Activated T-cell treated with anti-CD3 and anti-CD28 coated beads, Interleukin-2, amount 50 U/mL, for 24 hours (primary cell): ENCODE results near the gene CLCN4.

Experiments
- DNase-seq: peaks from one replicate; pipeline ENCODE4 v3.0.0-alpha.2; 2020
- H3K27ac Mint-ChIP-seq: 2 replicates; pipeline ENCODE4 v1.8.0; 2020; ENCODE audit warnings: mild to moderate bottlenecking, mixed read lengths
- H3K27me3 Mint-ChIP-seq: 2 replicates; pipeline ENCODE4 v1.8.0; 2020; ENCODE audit warnings: mixed read lengths
- H3K36me3 Mint-ChIP-seq: 2 replicates; pipeline ENCODE4 v1.8.0; 2020; ENCODE audit warnings: low read depth, mixed read lengths
- H3K4me1 Mint-ChIP-seq: 2 replicates; pipeline ENCODE4 v1.8.0; 2020; ENCODE audit warnings: low read depth, mixed read lengths
- H3K4me3 Mint-ChIP-seq: 2 replicates; pipeline ENCODE4 v1.8.0; 2020; ENCODE audit warnings: mild to moderate bottlenecking, moderate library complexity, mixed read lengths
- H3K9me3 Mint-ChIP-seq: 2 replicates; pipeline ENCODE4 v1.8.0; 2020; ENCODE audit warnings: mixed read lengths

CLCN4 gene

GRCh38 chrX:10166731-10167151, 10.0 kb downstream of the CLCN4 start:
- H3K4me1 Mint-ChIP-seq, result peaks cover 12% of the 10 kb centered on the region
- peaks cover 43% of the 10 kb centered on the region for H3K27me3 Mint-ChIP-seq
- no peaks in the 10 kb centered on the region for H3K9me3 Mint-ChIP-seq
- H3K4me3 Mint-ChIP-seq, result no peak overlapping the region
- no peak for DNase-seq
- no peaks in the 10 kb centered on the region for H3K36me3 Mint-ChIP-seq
- H3K27ac Mint-ChIP-seq, result no peak overlapping the region

GRCh38 chrX:10167573-10167972, 10.8 kb downstream of the CLCN4 start:
- H3K27ac Mint-ChIP-seq, result no peak overlapping the region
- peaks cover 41% of the 10 kb centered on the region for H3K27me3 Mint-ChIP-seq
- no peaks in the 10 kb centered on the region for H3K9me3 Mint-ChIP-seq
- no peak for DNase-seq
- H3K4me1 Mint-ChIP-seq, result peaks cover 12% of the 10 kb centered on the region
- no peak overlapping the region for H3K4me3 Mint-ChIP-seq
- H3K36me3 Mint-ChIP-seq, result no peaks in the 10 kb centered on the region

GRCh38 chrX:10168226-10168625, 11.5 kb downstream of the CLCN4 start:
- peaks cover 41% of the 10 kb centered on the region for H3K27me3 Mint-ChIP-seq
- no peak overlapping the region for H3K27ac Mint-ChIP-seq
- H3K9me3 Mint-ChIP-seq, result no peaks in the 10 kb centered on the region
- no peak overlapping the region for H3K4me3 Mint-ChIP-seq
- no peaks in the 10 kb centered on the region for H3K36me3 Mint-ChIP-seq
- DNase-seq, result no peak
- H3K4me1 Mint-ChIP-seq, result peaks cover 12% of the 10 kb centered on the region

- Mint-ChIP-seq H3K4me1 (peaks cover 12% of the 10 kb centered on the region), H3K27ac (no peak overlapping the region), H3K4me3 (no peak overlapping the region), H3K9me3 (no peaks in the 10 kb centered on the region), H3K36me3 (no peaks in the 10 kb centered on the region), H3K27me3 (peaks cover 43% of the 10 kb centered on the region)
- DNase-seq, result no peak
Measured at GRCh38 chrX:10169175-10169574, 12.4 kb downstream of the CLCN4 start.

- peaks cover 12% of the 10 kb centered on the region for H3K4me1 Mint-ChIP-seq
- DNase-seq, result no peak
- H3K27me3 Mint-ChIP-seq, result peaks cover 44% of the 10 kb centered on the region
- no peak overlapping the region for H3K27ac Mint-ChIP-seq
- no peaks in the 10 kb centered on the region for H3K36me3 Mint-ChIP-seq
- H3K9me3 Mint-ChIP-seq, result no peaks in the 10 kb centered on the region
- H3K4me3 Mint-ChIP-seq, result no peak overlapping the region
Measured at GRCh38 chrX:10171249-10171648, 14.5 kb downstream of the CLCN4 start.

GRCh38 chrX:10172877-10173276, 16.1 kb downstream of the CLCN4 start:
- no peaks in the 10 kb centered on the region for H3K9me3 Mint-ChIP-seq
- H3K4me3 Mint-ChIP-seq, result no peak overlapping the region
- no peaks in the 10 kb centered on the region for H3K36me3 Mint-ChIP-seq
- H3K4me1 Mint-ChIP-seq, result no peaks in the 10 kb centered on the region
- peaks cover 59% of the 10 kb centered on the region for H3K27me3 Mint-ChIP-seq
- no peak overlapping the region for H3K27ac Mint-ChIP-seq
- no peak for DNase-seq

- DNase-seq, result no peak
- Mint-ChIP-seq H3K4me3 (no peak overlapping the region), H3K27ac (no peak overlapping the region), H3K36me3 (no peaks in the 10 kb centered on the region), H3K27me3 (peaks cover 58% of the 10 kb centered on the region), H3K9me3 (no peaks in the 10 kb centered on the region), H3K4me1 (no peaks in the 10 kb centered on the region)
Measured at GRCh38 chrX:10173331-10173900, 16.6 kb downstream of the CLCN4 start.

GRCh38 chrX:10174051-10174450, 17.3 kb downstream of the CLCN4 start:
- no peaks in the 10 kb centered on the region for H3K9me3 Mint-ChIP-seq
- H3K36me3 Mint-ChIP-seq, result no peaks in the 10 kb centered on the region
- peaks cover 59% of the 10 kb centered on the region for H3K27me3 Mint-ChIP-seq
- no peak for DNase-seq
- H3K4me3 Mint-ChIP-seq, result no peak overlapping the region
- no peak overlapping the region for H3K27ac Mint-ChIP-seq
- no peaks in the 10 kb centered on the region for H3K4me1 Mint-ChIP-seq

- H3K4me3 Mint-ChIP-seq, result no peak overlapping the region
- no peaks in the 10 kb centered on the region for H3K9me3 Mint-ChIP-seq
- H3K4me1 Mint-ChIP-seq, result no peaks in the 10 kb centered on the region
- no peak overlapping the region for H3K27ac Mint-ChIP-seq
- no peak for DNase-seq
- H3K36me3 Mint-ChIP-seq, result no peaks in the 10 kb centered on the region
- H3K27me3 Mint-ChIP-seq, result peaks cover 64% of the 10 kb centered on the region
Measured at GRCh38 chrX:10174810-10175209, 18.0 kb downstream of the CLCN4 start.

- Mint-ChIP-seq H3K4me1 (no peaks in the 10 kb centered on the region), H3K36me3 (no peaks in the 10 kb centered on the region), H3K27me3 (peaks cover 64% of the 10 kb centered on the region), H3K27ac (no peak overlapping the region), H3K9me3 (no peaks in the 10 kb centered on the region), H3K4me3 (no peak overlapping the region)
- no peak for DNase-seq
Measured at GRCh38 chrX:10175319-10175871, 18.6 kb downstream of the CLCN4 start.

GRCh38 chrX:10176121-10177003, 19.6 kb downstream of the CLCN4 start:
- Mint-ChIP-seq H3K27me3 (peaks cover 64% of the 10 kb centered on the region), H3K27ac (no peak overlapping the region), H3K4me3 (no peak overlapping the region), H3K4me1 (no peaks in the 10 kb centered on the region), H3K9me3 (no peaks in the 10 kb centered on the region), H3K36me3 (no peaks in the 10 kb centered on the region)
- DNase-seq, result no peak

GRCh38 chrX:10177004-10177396, 20.2 kb downstream of the CLCN4 start:
- no peak overlapping the region for H3K4me3 Mint-ChIP-seq
- no peak overlapping the region for H3K27ac Mint-ChIP-seq
- H3K36me3 Mint-ChIP-seq, result no peaks in the 10 kb centered on the region
- H3K9me3 Mint-ChIP-seq, result no peaks in the 10 kb centered on the region
- no peak for DNase-seq
- H3K4me1 Mint-ChIP-seq, result no peaks in the 10 kb centered on the region
- H3K27me3 Mint-ChIP-seq, result peaks cover 64% of the 10 kb centered on the region

GRCh38 chrX:10177601-10178000, 20.8 kb downstream of the CLCN4 start:
- Mint-ChIP-seq H3K4me3 (no peak overlapping the region), H3K27me3 (peaks cover 60% of the 10 kb centered on the region), H3K4me1 (no peaks in the 10 kb centered on the region), H3K9me3 (no peaks in the 10 kb centered on the region), H3K27ac (no peak overlapping the region), H3K36me3 (no peaks in the 10 kb centered on the region)
- DNase-seq, result no peak

GRCh38 chrX:10178866-10179463, 22.2 kb downstream of the CLCN4 start:
- DNase-seq, result no peak
- no peaks in the 10 kb centered on the region for H3K4me1 Mint-ChIP-seq
- H3K27ac Mint-ChIP-seq, result no peak overlapping the region
- H3K9me3 Mint-ChIP-seq, result no peaks in the 10 kb centered on the region
- peaks cover 51% of the 10 kb centered on the region for H3K27me3 Mint-ChIP-seq
- no peak overlapping the region for H3K4me3 Mint-ChIP-seq
- no peaks in the 10 kb centered on the region for H3K36me3 Mint-ChIP-seq

- no peaks in the 10 kb centered on the region for H3K4me1 Mint-ChIP-seq
Measured at GRCh38 chrX:10183760-10184159, 27.0 kb downstream of the CLCN4 start.

More at GRCh38 chrX:10183760-10184159, 27.0 kb downstream of the CLCN4 start:
- DNase-seq, result no peak
- Mint-ChIP-seq H3K36me3 (no peaks in the 10 kb centered on the region), H3K4me3 (no peak overlapping the region), H3K27me3 (peaks cover 40% of the 10 kb centered on the region), H3K27ac (no peak overlapping the region), H3K9me3 (no peaks in the 10 kb centered on the region)
